ENCODE measurements around the gene GRB7.
"Not testable (repeated sequence)": the region's sequence is repeated elsewhere in the genome, so short reads cannot be mapped to it uniquely, and the experiment has no call there.

DNA sequence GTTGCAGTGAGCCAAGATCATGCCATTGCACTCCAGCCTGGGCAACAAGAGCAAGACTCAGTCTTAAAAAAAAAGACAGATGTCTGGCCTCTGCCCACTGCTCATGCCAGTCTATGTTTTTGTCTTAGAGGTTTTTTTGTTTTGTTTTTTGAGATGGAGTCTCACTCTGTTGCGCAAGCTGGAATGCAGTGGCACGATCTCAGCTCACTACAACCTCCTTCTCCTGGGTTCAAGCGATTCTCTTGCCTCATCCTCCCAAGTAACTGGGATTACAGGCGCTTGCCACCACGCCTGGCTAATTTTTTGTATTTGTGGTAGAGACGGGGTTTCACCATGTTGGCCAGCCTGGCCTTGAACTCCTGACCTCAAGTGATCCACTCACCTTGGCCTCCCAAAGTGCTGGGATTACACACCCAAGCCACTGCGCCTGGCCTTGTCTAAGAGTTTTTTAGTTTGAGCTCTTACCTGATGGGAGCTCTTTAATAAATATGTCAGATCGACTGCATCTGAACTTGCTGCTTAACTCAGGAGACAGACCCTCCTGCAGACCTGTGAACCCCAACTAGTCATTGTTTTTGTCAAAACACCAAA lies 10.8 kb downstream of the GRB7 start:
- TF ChIP-seq, protein P1, sequence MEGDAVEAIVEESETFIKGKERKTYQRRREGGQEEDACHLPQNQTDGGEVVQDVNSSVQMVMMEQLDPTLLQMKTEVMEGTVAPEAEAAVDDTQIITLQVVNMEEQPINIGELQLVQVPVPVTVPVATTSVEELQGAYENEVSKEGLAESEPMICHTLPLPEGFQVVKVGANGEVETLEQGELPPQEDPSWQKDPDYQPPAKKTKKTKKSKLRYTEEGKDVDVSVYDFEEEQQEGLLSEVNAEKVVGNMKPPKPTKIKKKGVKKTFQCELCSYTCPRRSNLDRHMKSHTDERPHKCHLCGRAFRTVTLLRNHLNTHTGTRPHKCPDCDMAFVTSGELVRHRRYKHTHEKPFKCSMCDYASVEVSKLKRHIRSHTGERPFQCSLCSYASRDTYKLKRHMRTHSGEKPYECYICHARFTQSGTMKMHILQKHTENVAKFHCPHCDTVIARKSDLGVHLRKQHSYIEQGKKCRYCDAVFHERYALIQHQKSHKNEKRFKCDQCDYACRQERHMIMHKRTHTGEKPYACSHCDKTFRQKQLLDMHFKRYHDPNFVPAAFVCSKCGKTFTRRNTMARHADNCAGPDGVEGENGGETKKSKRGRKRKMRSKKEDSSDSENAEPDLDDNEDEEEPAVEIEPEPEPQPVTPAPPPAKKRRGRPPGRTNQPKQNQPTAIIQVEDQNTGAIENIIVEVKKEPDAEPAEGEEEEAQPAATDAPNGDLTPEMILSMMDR (IDR thresholded peaks at IDR 0.05): not testable (repeated sequence)
- TF ChIP-seq POLR2A (IDR thresholded peaks at IDR 0.05): not testable (repeated sequence)

Data from Peyer's patch (tissue), 4 donors.